Endothelial cell of umbilical vein (primary cell): Measurements from ENCODE around the gene NDUFA11. TPM values are rescaled to one million over a fixed set of nuclear protein-coding genes. Genes with fewer than 3 reads are reported as not detected.

ENCODE experiments used
- BruUV-seq: library from RNA; stranded (reverse); fragments of 400-500 nt; replicated peaks from 2 replicates; lab custom pipeline; 2021; lab: Mats Ljungman, UMichigan
- CTCF ChIA-PET: fragments of 300-600, 350-600 bp; sonication (Branson Sonifier 250); formaldehyde crosslinking; loops from one replicate; lab custom pipeline; 2021; ENCODE audit warnings: antibody characterized with exemption, inconsistent platforms; lab: Charles Lee
- POLR2A ChIA-PET: fragments of 300-600, 350-600 bp; sonication (Branson Sonifier 250); formaldehyde crosslinking; loops from one replicate; lab custom pipeline; 2021; ENCODE audit warnings: antibody characterized with exemption, inconsistent platforms; lab: Charles Lee
- DNase-seq: peaks from one replicate; pipeline ENCODE4 v3.0.0-alpha.2; 2011; ENCODE audit warnings: low read depth, low spot score
- FAIRE-seq: peaks from 2 replicates; lab custom pipeline; 2011; peaks lifted over from hg19 to GRCh38; lab: Jason Lieb, UNC
- H2AFZ ChIP-seq: 2 replicates; pipeline ENCODE4 v1.6.0; 2012; ENCODE audit warnings: low read depth, low read length, control low read depth, inconsistent platforms
- H3K27ac ChIP-seq: 2 replicates; pipeline ENCODE4 v1.5.1; 2011; ENCODE audit warnings: low read depth, mild to moderate bottlenecking, control low read depth, low read length, moderate library complexity; ENCODE audit not compliant: insufficient read depth
- H3K27me3 ChIP-seq, 2 experiments: 2 replicates each; pipeline versions ENCODE4 v1.6.0 to v1.6.1; 2011; ENCODE audit warnings: low read length in 2 of 2, mixed read lengths in 1 of 2; ENCODE audit not compliant: control insufficient read depth in 2 of 2, insufficient read depth in 2 of 2
- H3K36me3 ChIP-seq, 2 experiments: 2 replicates in 1 of 2; 3 replicates in 1 of 2; pipeline ENCODE4 v1.5.1; 2011; ENCODE audit warnings: low read length in 2 of 2, mild to moderate bottlenecking in 1 of 2, moderate library complexity in 1 of 2; ENCODE audit not compliant: control insufficient read depth in 2 of 2, insufficient read depth in 2 of 2; ENCODE audit errors: extremely low read depth in 1 of 2
- H3K4me1 ChIP-seq: 3 replicates; pipeline ENCODE4 v1.5.1; 2011; ENCODE audit warnings: mild to moderate bottlenecking, low read length; ENCODE audit not compliant: control insufficient read depth, insufficient read depth; ENCODE audit errors: extremely low read depth
- H3K4me2 ChIP-seq: 2 replicates; pipeline ENCODE4 v1.6.1; 2011; ENCODE audit warnings: low read length, control low read depth, mixed read lengths; ENCODE audit not compliant: insufficient read depth
- H3K4me3 ChIP-seq, 3 experiments: fragments of 200-600 bp in 1 of 3; sonication (generic), shearing (Covaris generic) in 1 of 3; replicated peaks in 1 of 3; 2 replicates each; pipeline ENCODE4 v1.5.1; 2011 to 2016; ENCODE audit warnings: control low read depth in 3 of 3, low read length in 3 of 3, mild to moderate bottlenecking in 2 of 3, inconsistent platforms in 1 of 3, low read depth in 1 of 3, moderate library complexity in 1 of 3; ENCODE audit not compliant: insufficient read depth in 1 of 3
- H3K79me2 ChIP-seq: 2 replicates; pipeline ENCODE4 v1.6.0; 2012; ENCODE audit warnings: low read length, inconsistent platforms; ENCODE audit not compliant: control insufficient read depth, insufficient read depth
- H3K9ac ChIP-seq: replicated peaks from 2 replicates; pipeline ENCODE3; 2011; ENCODE audit warnings: low read length, control low read depth; ENCODE audit not compliant: insufficient read depth; ENCODE audit errors: extremely low read depth
- H3K9me1 ChIP-seq: replicated peaks from 3 replicates; pipeline ENCODE4 v1.6.0; 2011; ENCODE audit warnings: mild to moderate bottlenecking, low read length; ENCODE audit not compliant: control insufficient read depth, insufficient read depth; ENCODE audit errors: extremely low read depth
- H3K9me3 ChIP-seq: replicated peaks from 2 replicates; pipeline ENCODE4 v1.5.1; 2012; ENCODE audit warnings: low read length, inconsistent platforms; ENCODE audit not compliant: control insufficient read depth, insufficient read depth
- H4K20me1 ChIP-seq: replicated peaks from 2 replicates; pipeline ENCODE3; 2011; ENCODE audit warnings: mild to moderate bottlenecking, low read length; ENCODE audit not compliant: control insufficient read depth, insufficient read depth; ENCODE audit errors: extremely low read depth
- CTCF ChIP-seq, 2 donors: IDR thresholded peaks; 1 replicate in 1 of 2; 2 replicates in 1 of 2; pipeline ENCODE4 v1.5.1; 2011; ENCODE audit warnings: low read length in 2 of 2, mild to moderate bottlenecking in 2 of 2, moderate library complexity in 2 of 2, control low read depth in 1 of 2, inconsistent platforms in 1 of 2, low read depth in 1 of 2; ENCODE audit not compliant: insufficient read depth in 1 of 2; ENCODE audit errors: extremely low read depth in 1 of 2
- FOS ChIP-seq: IDR thresholded peaks from 2 replicates; pipeline ENCODE4 v1.6.1; 2011; ENCODE audit warnings: mild to moderate bottlenecking, low read length, moderate library complexity, borderline replicate concordance; ENCODE audit not compliant: insufficient read depth
- JUN ChIP-seq: IDR thresholded peaks from 2 replicates; pipeline ENCODE4 v1.6.1; 2011; ENCODE audit warnings: borderline replicate concordance, low read depth; ENCODE audit not compliant: insufficient read length, insufficient read depth
- MYC ChIP-seq: IDR thresholded peaks from one replicate; pipeline ENCODE4 v1.6.1; 2011; ENCODE audit warnings: mild to moderate bottlenecking, low read depth, low read length
- dilution Hi-C: fragments of 300-500 bp; cut with MboI; formaldehyde crosslinking; loops from one replicate; pipeline ENCODE4 v1.15.0; 2019; ENCODE audit warnings: low sequenced_read_pairs; ENCODE audit not compliant: extremely low pct_ligation_motif_present
- intact Hi-C: fragments of 100-400 bp; cut with micrococcal nuclease; formaldehyde crosslinking; loops from one replicate; pipeline ENCODE4 v1.10.0; 2022
- polyA plus RNA-seq, 4 experiments: library from polyadenylated mRNA; depleted of rRNA in 3 of 4; stranded (reverse) in 3 of 4; unstranded in 1 of 4; fragments of >200 nt; gene quantifications; 2 replicates each; pipeline versions ENCODE4 v1.2.1 to v1.2.3, GENCODE V29; 2011 to 2012; ENCODE audit warnings: missing spikeins in 1 of 4
- total RNA-seq: library from RNA; stranded (reverse); gene quantifications from 2 replicates; pipeline ENCODE4 v1.2.3, GENCODE V29; 2021

Gene NDUFA11
- total and polyA plus RNA-seq, 2 donors (not counting 3 experiments of a cell fraction or from before 2014, with no cell fraction given), result 281 to 876 TPM

DNA sequence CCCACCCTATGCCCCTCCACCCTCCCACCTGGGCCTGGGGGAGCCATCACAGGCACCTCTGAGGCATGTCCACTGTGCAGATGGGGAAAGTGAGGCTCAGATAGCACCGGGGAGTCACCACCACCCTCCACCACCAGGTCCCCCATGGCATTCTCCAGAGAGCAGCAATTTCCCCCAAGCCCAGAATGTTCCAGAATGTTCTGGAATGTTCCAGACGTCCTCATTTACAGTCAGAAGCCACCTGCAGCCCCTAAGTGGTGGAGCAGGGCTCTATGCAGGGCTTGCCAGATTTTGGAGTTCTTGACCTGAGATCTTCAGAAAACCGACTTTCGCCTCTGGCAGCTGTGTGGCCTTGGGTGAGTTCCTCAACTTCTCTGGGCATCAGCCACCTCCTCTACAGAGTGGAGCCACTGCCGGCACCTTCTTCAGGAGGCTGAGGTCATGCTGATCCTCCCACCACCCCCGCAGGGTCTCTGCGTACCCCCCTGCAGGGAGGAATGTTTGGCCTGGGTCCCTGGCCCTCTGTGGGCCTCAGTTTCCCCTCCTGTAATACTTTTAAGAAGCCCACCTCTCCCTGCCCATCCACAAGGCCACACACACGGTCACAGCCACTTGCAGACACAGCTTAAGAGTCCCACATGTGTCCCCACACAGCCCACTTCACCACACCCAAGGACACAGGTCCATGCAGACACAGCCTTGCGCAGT lies 39.4 kb downstream of the NDUFA11 start:
- no peak overlapping the region for H3K4me3 ChIP-seq
- no peak overlapping the region for H2AFZ ChIP-seq
- H4K20me1 ChIP-seq, result no peaks in the 10 kb centered on the region
- DNase-seq (no peak), FAIRE-seq (no peak)
- CTCF ChIA-PET, result no interaction called here
- no peaks in the 10 kb centered on the region for H3K9me1 ChIP-seq
- dilution Hi-C loops (no loop called here), intact Hi-C loops (no loop called here)
- H3K9ac ChIP-seq, result no peak overlapping the region
- no peaks in the 10 kb centered on the region for H3K9me3 ChIP-seq
- H3K79me2 ChIP-seq, result no peaks in the 10 kb centered on the region
- H3K4me2 ChIP-seq, result no peak overlapping the region
- TF ChIP-seq CTCF (IDR thresholded peaks at IDR 0.05; ENCODE audit: extremely low read depth in 1 of 2, insufficient read depth in 1 of 2, low read depth in 1 of 2, low read length in 2 of 2), result no peak
- POLR2A ChIA-PET, result interaction anchor here (0.6 kb wide), 1 partner anchor 129 kb away, joined by 3 read pairs; no protein-coding TSS in a partner anchor
- no TSS peak for BruUV-seq
- H3K27ac ChIP-seq, result no peak overlapping the region
- no peaks in the 10 kb centered on the region for H3K4me1 ChIP-seq
- H3K36me3 ChIP-seq, result no peaks in the 10 kb centered on the region
- H3K27me3 ChIP-seq, result no peaks in the 10 kb centered on the region

DNA sequence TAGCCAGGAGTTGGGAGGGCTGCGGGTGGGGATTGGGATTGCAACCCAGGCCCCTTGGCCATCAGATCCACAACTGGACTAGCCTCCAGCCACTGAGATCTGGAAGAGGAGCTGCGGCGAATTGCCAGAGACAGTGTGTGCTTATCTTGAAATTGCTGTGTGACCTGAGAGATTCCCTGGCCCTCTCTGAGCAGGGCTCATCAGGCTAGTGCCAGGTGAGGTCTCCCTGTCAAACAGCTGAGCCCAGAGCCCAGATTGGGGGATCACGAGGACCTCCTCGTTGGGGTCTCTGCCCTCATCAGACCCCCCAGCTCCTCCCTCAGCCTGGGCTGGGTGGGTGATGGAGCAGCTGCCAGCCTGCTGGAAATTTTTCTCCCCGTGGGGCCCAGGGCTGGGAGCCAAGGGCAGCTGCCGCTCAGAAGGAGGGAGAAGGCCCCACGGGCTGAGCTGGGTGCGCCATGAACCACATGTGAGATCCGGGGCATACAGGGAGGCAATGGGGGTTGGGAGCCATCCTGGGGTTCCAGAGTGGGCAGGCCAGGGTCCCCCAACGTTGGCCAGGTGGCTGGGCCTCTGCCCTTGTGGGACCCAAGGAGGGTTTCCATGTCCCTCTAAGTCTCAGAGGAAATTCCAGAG lies 40.4 kb downstream of the NDUFA11 start:
- H3K9me1 ChIP-seq, result no peaks in the 10 kb centered on the region
- TF ChIP-seq MYC, result no peak
- no peak for TF ChIP-seq FOS
- TF ChIP-seq JUN, result no peak
- H3K79me2 ChIP-seq, result no peaks in the 10 kb centered on the region
- H3K27me3 ChIP-seq, result no peaks in the 10 kb centered on the region
- no peak overlapping the region for H3K27ac ChIP-seq
- POLR2A ChIA-PET, result no interaction called here
- CTCF ChIA-PET, result no interaction called here
- FAIRE-seq, result no peak
- no peak overlapping the region for H3K4me2 ChIP-seq
- BruUV-seq, result no TSS peak
- no peaks in the 10 kb centered on the region for H3K4me1 ChIP-seq
- no peaks in the 10 kb centered on the region for H4K20me1 ChIP-seq
- H3K4me3 ChIP-seq, result no peak overlapping the region
- H3K36me3 ChIP-seq, result no peaks in the 10 kb centered on the region
- no peak overlapping the region for H3K9ac ChIP-seq
- DNase-seq, result no peak
- no peak overlapping the region for H2AFZ ChIP-seq
- intact Hi-C loops, result no loop called here
- dilution Hi-C loops, result no loop called here
- no peaks in the 10 kb centered on the region for H3K9me3 ChIP-seq
